ENCODE measurements around the gene SLC43A3.

DNA sequence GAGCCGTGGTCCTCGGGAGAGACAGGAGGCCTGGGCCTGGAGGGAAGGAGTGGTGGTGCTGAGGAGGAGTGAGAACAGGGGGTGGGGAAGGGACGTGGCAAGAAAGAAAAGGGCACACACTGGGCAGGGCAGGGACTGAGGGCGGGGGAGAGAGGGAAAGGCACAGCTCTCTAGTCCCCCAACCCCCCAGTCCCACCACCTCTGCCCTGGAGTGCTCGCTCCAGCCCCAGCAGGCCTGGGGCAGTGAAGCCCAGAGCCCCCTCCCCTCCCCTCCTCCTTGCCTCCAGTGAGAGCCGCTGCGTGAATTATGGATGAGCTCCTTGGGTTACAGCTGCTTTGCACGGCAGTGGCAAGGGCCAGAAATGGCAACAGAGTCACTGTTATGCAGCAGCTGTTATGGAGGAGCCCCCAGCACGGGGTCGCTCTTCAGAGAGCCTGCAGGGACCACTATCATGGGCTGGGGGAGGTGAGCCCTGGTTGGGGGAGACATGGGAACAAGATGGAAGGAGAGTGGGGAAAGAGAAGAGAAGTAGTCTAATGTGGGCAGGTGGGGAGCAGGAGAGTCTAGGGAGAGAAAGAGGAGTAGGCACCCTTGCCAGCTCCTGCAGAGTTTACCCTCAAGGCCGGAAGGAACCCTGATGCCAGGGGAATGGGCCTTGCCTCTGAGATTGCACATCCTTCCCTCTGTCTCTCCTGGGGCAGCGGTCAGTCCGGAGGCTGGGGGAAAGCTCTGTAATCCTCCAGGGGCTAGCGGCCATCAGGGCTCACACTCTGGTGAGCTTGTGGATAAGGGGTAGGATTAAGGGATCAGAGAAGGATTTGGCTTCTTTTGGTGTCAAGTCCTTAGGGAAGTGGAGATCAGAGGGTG is 37.0 kb upstream of the SLC43A3 start:
- TF ChIP-seq, protein P1, sequence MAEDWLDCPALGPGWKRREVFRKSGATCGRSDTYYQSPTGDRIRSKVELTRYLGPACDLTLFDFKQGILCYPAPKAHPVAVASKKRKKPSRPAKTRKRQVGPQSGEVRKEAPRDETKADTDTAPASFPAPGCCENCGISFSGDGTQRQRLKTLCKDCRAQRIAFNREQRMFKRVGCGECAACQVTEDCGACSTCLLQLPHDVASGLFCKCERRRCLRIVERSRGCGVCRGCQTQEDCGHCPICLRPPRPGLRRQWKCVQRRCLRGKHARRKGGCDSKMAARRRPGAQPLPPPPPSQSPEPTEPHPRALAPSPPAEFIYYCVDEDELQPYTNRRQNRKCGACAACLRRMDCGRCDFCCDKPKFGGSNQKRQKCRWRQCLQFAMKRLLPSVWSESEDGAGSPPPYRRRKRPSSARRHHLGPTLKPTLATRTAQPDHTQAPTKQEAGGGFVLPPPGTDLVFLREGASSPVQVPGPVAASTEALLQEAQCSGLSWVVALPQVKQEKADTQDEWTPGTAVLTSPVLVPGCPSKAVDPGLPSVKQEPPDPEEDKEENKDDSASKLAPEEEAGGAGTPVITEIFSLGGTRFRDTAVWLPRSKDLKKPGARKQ (CRISPR knock-in tag; IDR thresholded peaks at IDR 0.05) = no peak
- TF ChIP-seq, protein P2, sequence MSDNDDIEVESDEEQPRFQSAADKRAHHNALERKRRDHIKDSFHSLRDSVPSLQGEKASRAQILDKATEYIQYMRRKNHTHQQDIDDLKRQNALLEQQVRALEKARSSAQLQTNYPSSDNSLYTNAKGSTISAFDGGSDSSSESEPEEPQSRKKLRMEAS (CRISPR knock-in tag; IDR thresholded peaks at IDR 0.05) = no peak
- TF ChIP-seq JUN (IDR thresholded peaks at IDR 0.05; ENCODE audit: borderline replicate concordance, low read depth, low read length) (no peak), JUN (CRISPR knock-in tag; IDR thresholded peaks at IDR 0.05; ENCODE audit: borderline replicate concordance) (no peak), SMAD4 (CRISPR knock-in tag; conservative IDR thresholded peaks at IDR 0.05) (no peak), ZBTB7A (IDR thresholded peaks at IDR 0.05; ENCODE audit: borderline replicate concordance, control insufficient read depth, low read depth, low read length) (no peak)
- TF ChIP-seq, protein P3, sequence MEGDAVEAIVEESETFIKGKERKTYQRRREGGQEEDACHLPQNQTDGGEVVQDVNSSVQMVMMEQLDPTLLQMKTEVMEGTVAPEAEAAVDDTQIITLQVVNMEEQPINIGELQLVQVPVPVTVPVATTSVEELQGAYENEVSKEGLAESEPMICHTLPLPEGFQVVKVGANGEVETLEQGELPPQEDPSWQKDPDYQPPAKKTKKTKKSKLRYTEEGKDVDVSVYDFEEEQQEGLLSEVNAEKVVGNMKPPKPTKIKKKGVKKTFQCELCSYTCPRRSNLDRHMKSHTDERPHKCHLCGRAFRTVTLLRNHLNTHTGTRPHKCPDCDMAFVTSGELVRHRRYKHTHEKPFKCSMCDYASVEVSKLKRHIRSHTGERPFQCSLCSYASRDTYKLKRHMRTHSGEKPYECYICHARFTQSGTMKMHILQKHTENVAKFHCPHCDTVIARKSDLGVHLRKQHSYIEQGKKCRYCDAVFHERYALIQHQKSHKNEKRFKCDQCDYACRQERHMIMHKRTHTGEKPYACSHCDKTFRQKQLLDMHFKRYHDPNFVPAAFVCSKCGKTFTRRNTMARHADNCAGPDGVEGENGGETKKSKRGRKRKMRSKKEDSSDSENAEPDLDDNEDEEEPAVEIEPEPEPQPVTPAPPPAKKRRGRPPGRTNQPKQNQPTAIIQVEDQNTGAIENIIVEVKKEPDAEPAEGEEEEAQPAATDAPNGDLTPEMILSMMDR (IDR thresholded peaks at IDR 0.05 in 2 of 3, conservative IDR thresholded peaks at IDR 0.05 in 1 of 3; ENCODE audit: insufficient read depth in 2 of 3, low read depth in 1 of 3, low read length in 3 of 3) = no peak
- TF ChIP-seq, protein P4, sequence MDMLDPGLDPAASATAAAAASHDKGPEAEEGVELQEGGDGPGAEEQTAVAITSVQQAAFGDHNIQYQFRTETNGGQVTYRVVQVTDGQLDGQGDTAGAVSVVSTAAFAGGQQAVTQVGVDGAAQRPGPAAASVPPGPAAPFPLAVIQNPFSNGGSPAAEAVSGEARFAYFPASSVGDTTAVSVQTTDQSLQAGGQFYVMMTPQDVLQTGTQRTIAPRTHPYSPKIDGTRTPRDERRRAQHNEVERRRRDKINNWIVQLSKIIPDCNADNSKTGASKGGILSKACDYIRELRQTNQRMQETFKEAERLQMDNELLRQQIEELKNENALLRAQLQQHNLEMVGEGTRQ (CRISPR knock-in tag; IDR thresholded peaks at IDR 0.05) = no peak

All from K562 (cell line).